Hepatic stellate cell (primary cell): ENCODE measurements around the gene PYGM.
"Not testable (repeated sequence)": the region's sequence is repeated elsewhere in the genome, so short reads cannot be mapped to it uniquely, and the experiment has no call there.

Experiments used
- DNase-seq: peaks from one replicate; pipeline ENCODE4 v3.0.0; 2011; ENCODE audit warnings: low spot score

Gene PYGM

DNA sequence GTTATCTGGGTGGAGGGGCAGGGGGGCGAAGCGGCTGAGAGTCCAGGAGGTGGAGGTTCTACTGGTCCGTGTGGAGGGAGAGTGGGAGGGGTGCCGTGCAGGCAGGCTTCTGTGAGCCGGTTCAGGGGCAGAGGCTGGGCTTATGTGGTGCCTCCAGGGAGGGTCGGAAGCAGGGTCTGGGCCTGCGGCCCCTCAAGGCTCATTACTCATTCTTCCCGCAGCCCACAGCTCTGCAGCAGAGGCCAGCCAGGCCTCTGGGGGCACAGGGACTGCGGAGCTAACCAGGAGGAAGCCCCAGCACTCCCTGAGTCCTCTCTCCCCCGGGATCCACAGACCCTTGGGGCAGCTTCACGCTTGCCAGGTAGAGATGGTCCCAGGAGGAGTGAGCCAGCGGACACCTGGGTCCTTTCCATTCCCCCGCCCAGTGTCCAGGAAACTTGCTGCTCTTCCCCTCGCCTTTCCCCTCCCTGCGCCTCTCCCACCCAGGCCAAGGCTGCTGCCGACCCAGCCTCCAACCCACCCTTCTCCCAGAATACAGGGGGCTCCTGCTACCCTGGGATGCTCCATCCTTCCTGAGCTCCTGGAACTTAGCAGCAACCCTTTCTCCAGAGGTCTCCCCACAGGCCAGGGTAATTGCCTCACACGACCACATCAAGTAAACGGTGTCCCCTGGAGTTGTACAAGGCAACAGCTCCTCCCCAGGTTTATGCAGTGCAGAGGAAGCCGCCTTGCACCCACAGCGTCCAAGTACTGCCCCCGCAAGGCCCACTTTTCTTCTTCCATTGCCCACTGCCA, 43.1 kb downstream of the PYGM start:
- DNase-seq: no peak

DNA sequence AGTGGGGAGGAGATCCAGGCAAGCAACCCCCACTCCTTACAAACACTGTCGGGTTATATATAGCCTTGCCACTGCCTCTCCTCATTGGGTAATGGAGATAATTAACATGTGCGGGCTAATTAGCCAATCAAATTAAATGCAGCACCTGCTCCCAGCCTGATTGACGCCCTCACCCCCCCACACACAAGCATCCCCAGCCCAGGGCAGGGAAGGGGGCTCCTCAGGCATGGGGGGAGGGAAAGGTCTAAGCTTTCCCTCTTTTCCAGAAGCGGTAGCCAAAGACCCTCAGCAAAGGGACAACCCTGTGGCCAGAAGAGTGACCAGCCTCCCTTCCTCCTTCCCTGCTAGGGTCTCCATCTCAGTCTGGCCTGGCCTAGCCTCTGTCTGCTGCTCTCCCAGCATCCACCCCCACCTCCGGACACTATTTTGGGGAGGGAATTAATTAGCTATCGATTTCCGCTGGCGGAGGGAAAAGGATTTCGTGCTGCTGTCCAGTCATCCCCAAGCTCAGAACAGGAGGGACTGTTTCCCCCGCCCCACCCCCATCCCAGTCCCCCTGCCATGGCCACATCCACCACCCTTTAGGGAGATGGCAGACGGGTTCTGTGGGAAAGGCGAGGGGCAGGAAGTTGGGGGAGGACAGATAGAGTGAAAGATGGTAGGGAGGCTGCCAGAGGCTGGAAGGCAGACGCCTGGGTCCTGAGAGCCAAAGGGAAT, 43.9 kb downstream of the PYGM start:
- no peak for DNase-seq

DNA sequence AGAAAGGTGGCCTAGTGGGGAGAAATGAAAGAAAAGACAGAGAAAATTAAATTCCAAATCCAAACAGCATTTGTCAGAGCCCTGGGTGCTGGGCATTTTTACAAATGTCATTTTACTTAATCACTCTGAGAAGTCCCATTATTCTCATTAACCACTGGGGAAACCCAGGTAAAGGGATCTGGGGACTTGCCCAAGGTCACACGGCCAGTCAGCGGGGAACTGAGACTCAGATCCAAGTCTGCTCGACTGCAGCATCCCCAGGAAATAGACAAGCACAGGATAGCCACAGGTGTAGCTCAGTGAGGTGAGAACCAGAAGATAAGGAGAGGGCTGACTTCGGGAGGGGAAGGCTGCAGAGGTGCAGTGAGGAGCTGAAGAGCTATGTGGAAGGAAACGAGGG, 44.7 kb downstream of the PYGM start:
- no peak for DNase-seq

DNA sequence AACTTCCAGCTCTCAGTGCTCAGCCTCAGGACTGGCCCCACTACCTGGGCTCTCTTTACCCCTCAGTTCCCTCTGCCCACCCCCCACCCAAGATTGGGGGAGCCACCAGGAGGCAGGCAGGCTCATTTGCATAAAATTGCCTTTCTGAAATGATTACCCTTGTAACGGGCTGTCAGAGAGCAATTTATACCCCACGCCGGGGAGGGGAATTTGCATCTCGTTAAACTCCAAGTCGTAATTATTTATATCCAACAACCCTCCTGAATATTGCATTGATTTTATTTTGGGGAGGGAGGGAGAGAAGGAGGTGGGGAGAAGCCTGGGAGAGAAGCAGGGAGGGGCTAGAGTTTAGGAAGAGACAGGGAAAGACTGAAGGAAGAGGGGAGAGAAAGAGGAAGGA, 45.1 kb downstream of the PYGM start:
- DNase-seq: no peak

DNA sequence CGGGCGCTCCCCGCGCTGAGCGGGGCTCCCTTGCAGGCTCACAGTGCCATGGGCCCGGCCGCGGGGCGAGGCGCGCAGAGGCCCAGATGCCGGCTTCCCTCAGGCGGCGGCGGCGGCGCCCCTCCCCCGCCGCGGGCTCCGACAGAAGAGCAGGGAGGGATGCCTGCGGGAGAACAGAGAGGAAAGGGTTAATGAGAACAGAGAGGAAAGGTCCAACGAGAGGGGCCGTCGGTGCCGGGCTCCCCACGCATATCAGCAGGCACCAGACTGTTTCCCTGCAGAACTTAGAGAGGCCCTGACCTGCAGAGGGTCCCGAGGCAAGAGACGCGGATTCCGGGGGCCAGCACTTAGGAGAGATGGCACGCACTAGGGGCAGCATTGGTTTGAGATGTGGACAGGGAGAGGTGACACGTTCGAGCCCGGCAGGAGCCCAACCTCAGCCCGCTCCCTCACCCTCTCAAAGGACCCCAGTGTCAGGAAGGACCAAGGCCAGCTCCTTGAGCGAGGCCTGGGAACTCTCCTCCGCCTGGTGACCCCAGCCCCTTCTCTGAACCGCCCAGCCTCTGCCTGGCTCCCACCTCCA, 45.9 kb downstream of the PYGM start:
- DNase-seq: no peak

DNA sequence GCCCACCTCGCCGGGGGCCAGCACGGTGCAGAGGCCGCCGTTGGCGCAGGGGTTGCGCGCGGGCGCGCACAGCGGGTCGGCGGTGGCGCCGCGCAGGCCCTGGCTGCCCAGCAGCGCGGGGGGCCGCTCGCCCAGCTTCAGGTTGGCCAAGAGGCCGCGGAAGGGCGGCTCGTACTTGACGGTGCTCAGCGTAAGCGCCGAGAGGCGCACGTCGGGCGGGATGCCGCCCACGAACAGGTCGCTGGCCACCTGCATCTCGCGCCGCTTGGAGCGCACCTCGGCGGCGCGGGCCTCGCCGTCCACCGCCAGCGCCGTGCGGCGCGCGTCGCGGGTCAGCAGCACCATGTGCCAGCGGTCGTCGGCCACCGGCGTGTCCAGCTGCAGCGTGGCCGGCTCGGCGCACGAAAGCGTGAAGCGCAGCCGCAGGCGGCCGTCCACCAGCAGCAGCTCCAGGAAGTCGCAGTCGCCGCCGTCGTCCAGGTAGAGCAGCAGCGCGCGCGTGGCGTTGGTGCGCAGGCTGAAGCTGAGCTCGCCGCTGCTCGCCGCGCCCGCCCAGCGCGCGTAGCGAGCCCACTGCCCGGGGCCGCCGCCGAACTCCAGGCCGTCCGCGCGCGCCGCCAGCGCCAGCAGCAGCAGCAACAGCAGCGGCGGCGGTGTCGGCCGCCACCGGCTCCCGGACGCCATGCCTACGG, 46.6 kb downstream of the PYGM start:
- no peak for DNase-seq

DNA sequence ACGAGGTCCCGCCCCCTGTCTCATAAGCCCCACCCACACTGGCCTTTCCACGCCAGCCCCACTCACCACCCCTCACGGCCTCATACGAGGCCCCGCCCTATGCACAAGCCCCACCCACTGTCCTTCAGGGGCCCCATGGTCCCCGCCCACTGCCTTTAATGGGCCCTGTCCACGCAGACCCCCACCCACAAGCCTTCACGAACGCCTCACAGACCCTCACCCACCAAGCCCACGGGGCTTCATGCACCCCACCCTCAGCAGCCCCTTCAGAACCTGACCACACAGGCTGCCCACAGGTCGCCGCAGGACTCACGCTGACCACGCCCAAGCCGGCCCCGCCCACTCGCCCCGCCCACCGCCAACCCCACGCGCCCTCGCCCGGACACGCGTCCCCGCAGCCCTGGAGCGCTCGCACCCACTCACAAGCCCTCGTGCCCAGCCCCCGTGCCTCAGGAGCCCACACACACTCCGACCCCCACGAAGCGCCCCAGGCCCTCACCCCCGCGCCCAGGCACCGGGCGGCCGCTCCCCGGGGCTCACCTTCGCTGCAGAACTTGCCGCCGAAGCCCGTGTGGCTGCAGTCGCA, 47.3 kb downstream of the PYGM start:
- no peak for DNase-seq

DNA sequence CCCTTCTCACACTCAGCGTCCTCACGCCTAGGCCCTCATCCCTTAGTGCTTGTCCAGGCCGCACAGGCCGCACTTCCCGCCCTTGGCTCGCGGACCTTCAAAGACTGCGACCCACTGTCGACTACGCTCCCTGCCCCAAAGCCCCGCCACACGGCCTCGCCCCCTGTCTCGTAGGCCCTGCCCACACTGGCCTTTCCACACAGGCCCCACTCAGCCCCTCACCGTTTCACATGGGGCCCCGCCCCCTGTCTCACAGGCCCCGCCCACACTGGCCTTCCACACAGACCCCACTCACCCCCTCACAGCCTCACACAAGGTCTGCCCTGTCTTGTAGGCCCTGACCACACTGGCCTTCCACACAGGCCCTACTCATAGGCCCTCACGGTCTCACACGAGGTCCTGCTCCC, 47.8 kb downstream of the PYGM start:
- no peak for DNase-seq

DNA sequence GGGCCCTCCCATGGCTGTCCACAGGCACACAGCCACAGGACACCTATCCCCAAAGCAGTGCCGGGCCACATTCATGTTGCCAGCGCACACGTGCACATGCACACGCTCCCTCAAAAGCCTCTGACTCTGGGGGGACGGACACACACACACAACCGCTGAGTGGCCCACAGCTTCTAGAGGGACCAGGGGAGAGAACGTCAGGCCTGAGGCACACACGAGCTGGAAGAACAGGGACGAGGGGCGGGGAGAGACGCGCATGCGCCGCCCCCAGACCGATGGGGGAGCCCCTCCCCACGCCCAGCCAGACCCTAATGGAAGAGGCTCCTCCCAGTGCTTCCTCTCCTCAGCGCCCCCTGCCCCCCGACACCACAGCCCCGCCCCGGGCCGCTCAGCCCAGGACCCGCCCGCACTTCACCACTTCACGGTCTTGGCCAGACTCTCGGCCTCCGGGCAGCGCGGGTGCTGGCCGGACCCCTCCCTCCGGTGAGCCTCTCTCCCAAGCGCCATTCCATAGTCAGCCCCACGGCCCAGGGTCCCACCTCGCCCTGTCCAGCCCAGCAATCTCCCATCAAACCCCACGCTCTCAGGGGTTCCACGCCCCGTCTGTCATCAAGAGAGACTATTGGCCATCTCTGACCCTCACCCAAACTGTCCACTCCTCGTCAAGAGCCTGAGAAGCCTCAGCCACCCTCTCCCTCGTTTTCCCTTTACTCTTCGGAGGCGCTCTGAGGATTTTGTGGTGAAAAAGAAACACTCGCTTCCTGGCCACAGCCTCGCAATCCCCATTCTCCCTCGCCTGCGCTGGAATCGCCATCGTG, 48.4 kb downstream of the PYGM start:
- no peak for DNase-seq

DNA sequence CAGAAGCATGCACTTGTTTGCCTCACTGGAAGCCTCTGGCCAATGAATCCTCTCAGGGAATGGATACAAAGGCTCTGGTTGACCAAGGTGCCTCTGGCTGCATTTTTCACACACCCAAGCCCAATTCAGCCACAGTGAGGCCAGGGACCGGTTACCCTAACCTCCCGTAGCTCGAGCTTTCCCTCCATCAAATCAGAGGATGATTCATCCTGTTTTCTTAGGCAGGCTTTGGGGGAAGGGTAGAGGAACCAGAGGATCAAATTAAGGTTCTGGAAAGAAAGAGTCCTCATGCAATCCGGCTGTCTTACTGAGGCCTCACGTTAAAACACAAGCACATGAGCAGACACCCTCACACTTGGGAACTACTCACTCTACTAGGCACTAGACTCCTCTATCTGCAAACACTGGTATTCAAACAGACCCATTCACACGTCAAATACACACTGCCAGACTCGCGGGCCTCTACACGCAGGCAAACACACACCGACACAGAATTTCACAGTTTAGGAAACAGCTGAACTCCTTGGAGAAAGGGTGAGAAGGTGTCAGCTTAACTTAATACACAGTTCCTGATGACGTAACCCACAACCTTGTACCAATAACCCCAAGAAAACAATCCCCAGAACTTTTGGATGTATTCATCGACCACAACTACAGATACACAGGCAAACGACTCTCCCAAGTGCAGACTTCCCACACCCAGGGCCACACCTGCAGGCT, 49.2 kb downstream of the PYGM start:
- no peak for DNase-seq

DNA sequence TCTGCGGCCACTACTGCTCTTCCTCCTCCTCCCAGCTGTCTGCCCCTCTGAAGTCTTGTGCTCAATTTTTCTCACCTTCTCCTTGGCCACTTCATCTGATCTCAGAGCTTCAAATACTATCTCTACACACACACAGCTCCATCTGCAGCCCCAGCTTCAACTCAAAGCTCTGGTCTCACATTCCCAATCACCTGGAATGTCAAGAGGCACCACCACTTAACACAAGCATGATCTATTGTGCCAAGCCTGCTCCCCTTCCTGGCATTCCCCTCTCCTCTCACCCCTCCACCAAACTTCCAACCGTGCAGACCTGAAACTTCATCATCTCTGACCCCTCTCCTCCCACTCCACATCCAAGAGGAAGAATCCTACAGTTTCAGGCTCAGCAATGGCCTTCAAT, 54.3 kb downstream of the PYGM start:
- DNase-seq: no peak

DNA sequence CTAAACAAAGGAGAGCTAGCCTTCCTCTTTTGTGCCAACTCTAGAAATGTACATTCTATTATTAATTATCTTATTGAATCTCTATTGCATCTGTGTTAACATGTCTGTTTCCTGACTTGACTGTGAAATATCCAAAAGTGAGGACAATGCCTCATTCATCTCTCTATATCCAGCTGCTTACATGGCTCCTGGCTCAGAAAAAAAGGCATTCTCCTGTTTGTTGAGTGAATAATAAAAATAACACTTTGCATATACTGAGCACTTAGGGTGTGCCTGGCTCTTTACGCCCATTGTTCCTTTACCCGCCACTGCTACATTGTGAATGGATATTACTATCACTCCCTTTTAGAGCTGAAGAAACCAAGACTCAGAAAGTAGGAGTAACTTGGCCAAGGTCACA, 56.7 kb downstream of the PYGM start:
- DNase-seq: no peak

DNA sequence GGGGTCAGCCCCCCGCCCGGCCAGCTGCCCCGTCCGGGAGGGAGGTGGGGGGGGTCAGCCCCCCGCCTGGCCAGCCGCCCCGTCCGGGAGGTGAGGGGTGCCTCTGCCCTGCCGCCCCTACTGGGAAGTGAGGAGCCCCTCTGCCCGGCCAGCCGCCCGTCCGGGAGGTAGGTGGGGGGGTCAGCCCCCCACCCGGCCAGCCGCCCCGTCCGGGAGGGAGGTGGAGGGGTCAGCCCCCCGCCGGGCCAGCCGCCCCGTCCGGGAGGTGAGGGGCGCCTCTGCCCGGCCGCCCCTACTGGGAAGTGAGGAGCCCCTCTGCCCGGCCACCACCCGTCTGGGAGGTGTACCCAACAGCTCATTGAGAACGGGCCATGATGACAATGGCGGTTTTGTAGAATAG, 57.8 kb downstream of the PYGM start:
- not testable (repeated sequence) for DNase-seq

DNA sequence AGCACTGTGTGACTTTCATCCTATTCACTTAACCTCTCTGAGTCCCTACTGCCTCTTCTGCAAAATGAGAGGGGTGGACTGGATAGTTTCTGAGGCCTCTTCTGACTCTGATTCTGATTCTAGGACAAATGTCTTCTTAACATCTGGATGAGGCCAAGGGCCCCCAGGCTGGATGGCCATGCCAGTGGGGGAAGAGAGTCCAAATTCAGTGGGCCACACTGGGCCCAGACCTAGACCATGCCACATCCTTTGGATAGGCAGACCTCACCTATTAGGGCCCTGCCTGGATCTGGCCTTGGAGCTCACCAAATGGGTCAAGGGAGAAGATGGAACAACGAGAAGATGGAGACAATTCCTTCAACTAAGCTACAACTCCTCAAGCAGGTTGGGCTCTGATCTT, 61.3 kb downstream of the PYGM start:
- DNase-seq: no peak

DNA sequence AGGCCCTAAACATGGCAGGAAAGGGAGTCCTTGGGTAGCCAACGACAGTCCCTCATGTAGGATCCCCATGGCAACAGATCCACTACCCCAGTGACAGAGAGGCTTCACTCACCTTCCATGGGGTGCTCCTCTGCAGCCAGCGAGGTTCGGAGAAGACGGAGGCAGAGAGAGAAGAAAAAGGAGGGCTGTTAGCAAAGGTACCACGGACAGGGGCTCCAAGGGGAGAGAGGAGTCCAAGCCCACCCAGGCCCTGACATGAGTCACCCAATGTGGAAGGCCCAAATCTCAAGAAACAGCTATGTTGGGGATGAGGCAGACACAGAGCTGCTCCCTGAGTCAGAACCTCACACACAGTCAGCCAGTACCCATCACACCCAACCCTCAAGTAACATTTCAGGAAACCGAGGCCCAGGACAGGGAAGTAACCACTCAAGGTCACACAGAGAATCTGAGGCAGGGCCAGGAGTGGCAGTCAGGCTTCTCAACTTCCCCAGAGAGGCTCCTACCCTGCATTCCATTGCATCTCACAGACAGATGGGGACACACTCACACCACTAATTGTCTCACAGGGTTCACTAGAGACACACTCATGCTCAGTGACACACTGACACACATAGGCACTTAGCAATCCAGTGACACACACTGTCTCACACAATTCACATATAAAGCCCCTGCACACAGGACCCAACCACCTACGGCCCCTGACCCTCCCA, 62.0 kb downstream of the PYGM start:
- no peak for DNase-seq
